ENCODE results near the gene SMIM22. TPM values are rescaled to one million over a fixed set of nuclear protein-coding genes. Genes with fewer than 3 reads are reported as not detected.

The SMIM22 gene
- total and polyA plus RNA-seq, 4 donors = 1.4 to 2.4 TPM; not detected in 2

DNA sequence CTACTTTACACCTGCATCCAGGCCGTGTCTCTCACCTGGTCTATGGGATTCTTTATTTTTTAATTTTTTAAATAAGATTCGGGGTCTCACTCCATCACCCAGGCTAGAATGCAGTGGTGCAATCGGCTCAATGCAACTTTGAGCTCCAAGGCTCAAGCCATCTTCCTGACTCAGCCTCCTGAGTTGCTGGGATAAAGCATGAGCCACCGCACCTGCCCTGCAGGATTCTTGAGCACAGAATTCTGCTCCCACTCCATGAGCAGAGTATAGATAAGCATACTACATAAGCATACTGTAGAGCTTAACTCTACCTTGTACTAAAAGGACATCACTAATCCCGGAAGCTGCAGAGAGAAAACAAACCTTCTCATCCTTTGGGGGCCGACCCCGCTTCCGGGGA lies 36.4 kb downstream of the SMIM22 start:
- no peak for DNase-seq (ENCODE audit: low read depth in 4 of 6, low spot score in 6 of 6)
- no peaks in the 10 kb centered on the region for H3K4me1 ChIP-seq (ENCODE audit: control insufficient read depth, insufficient read depth, low read length)
- H3K27me3 ChIP-seq (ENCODE audit: control insufficient read depth, insufficient read depth, low read length) = no peaks in the 10 kb centered on the region
- H3K27ac ChIP-seq (ENCODE audit: low read depth, low read length) = no peak overlapping the region
- peaks cover 59% of the 10 kb centered on the region for H3K36me3 ChIP-seq (ENCODE audit: control insufficient read depth, insufficient read depth, low read length)
- WGBS (ENCODE audit: insufficient coverage) = 98% methylated on average over 5 of the region's 8 CpGs
- no peak overlapping the region for H3K4me3 ChIP-seq (ENCODE audit: low read depth, low read length)
- no peaks in the 10 kb centered on the region for H3K9me3 ChIP-seq (ENCODE audit: control insufficient read depth, insufficient read depth, low read length)

DNA sequence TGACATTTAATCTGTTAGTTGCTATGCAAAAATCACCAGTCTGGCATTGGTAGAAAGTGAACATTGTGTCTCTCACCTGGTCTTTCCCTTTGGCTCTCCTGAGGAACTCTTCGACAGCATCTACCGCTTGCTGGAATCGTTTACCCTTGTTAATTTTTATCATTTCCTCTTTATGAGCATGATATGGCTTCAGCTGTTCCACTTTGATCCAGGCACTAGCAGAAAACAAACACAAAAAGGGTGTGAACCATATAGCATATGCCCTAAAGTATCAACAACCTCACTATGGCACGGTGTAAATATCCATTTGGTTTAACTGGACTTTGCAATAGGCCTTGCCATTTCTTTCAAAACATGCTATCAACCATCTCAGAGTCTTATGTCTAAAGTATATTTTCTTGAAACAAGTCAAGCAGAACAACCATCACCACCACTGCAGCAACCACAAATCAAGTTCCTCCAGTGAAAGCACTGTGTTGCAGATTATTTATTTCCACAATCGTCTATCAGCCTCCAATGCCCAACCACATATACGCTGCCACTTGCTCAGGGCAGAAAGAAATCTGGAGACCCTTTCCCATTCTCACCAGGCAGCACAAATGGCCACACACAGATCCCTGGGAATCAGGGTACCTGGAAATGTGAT lies 37.7 kb downstream of the SMIM22 start:
- no peak for DNase-seq (ENCODE audit: low read depth in 4 of 6, low spot score in 6 of 6)
- WGBS (ENCODE audit: insufficient coverage) = 96% methylated on average over 3 of the region's 6 CpGs

DNA sequence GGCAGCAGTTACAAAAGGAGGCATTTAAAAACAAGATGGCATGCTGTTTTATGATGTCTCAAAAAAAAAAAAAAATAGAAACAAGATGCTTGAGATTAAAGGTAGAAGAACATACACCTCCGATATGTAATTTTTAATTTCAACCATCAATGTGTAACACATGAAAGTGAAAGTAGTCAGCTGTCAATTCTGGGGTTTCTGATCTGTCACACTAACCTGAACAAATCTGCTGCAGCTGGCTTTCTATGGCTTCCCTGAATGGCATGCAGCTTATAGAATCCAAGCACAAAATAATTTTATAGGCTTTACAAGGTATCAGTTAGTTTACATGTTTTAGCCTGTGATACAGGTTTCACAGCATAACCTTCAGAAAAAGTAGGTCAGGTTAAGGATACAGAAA lies 38.4 kb downstream of the SMIM22 start:
- H3K4me3 ChIP-seq (ENCODE audit: low read depth, low read length) = no peak overlapping the region
- DNase-seq (ENCODE audit: low read depth in 4 of 6, low spot score in 6 of 6) = no peak
- no CpG with 5 or more reads among the region's 1 CpG for WGBS (ENCODE audit: insufficient coverage)
- H3K27me3 ChIP-seq (ENCODE audit: control insufficient read depth, insufficient read depth, low read length) = no peaks in the 10 kb centered on the region
- peaks cover 54% of the 10 kb centered on the region for H3K36me3 ChIP-seq (ENCODE audit: control insufficient read depth, insufficient read depth, low read length)
- no peaks in the 10 kb centered on the region for H3K4me1 ChIP-seq (ENCODE audit: control insufficient read depth, insufficient read depth, low read length)
- no peaks in the 10 kb centered on the region for H3K9me3 ChIP-seq (ENCODE audit: control insufficient read depth, insufficient read depth, low read length)
- H3K27ac ChIP-seq (ENCODE audit: low read depth, low read length) = no peak overlapping the region

More for the DNA sequence above, 37.7 kb downstream of the SMIM22 start:
- H3K4me1 ChIP-seq (ENCODE audit: control insufficient read depth, insufficient read depth, low read length) = no peaks in the 10 kb centered on the region
- H3K27me3 ChIP-seq (ENCODE audit: control insufficient read depth, insufficient read depth, low read length) = no peaks in the 10 kb centered on the region
- H3K36me3 ChIP-seq (ENCODE audit: control insufficient read depth, insufficient read depth, low read length) = peaks cover 58% of the 10 kb centered on the region
- H3K9me3 ChIP-seq (ENCODE audit: control insufficient read depth, insufficient read depth, low read length) = no peaks in the 10 kb centered on the region
- H3K4me3 ChIP-seq (ENCODE audit: low read depth, low read length) = no peak overlapping the region
- no peak overlapping the region for H3K27ac ChIP-seq (ENCODE audit: low read depth, low read length)

DNA sequence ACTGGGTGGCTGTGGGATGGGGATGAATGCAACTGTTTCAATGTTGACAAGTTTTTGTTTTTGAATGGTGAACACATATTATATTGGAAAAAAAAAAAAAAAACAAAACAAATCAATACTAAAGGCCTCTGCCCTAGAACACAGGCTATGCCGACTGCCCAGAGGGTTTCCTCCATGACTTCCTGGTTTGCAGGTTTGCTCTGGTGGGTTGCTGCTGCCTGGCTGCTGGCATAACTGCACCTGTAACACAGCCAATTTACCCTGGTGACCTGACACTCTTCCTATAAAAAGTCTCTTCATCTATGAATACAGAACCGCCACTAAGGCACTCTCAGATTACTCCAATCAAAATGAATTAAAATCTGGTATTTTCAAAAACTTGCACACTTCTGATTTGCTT lies 41.6 kb downstream of the SMIM22 start:
- no peaks in the 10 kb centered on the region for H3K4me1 ChIP-seq (ENCODE audit: control insufficient read depth, insufficient read depth, low read length)

DNA sequence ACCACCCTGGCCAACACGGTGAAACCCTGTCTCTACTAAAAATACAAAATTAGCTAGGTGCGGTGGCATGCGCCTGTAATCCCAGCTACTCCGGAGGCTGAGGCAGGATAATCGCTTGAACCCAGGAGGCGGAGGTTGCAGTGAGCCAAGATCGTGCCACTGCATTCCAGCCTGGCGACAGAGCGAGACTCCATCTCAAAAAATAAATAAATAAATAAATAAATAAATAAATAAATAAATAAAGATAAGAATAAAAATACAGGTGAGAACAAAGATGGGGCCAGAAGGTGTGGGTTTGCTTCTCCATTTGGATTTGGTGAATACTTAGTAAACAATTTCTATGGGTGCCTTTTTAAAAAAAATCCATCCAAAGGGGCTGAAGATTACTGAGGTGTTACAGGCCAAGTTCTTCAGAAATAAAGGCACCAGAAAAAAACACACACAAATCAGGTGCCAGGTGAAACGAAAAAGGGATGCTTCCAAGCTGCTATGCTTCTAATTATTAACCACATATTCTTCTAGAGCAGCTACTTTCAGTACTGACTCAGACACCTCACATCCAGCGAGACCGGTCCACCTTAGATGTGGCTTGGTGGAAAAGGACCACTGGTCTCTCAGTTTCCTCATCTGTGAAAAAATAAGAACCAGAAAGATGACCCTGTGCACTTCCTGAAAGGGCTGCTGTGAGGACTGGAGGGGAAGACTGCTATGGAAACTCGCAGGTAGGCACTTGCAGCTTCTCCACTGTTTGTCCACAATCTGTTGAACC lies 42.7 kb downstream of the SMIM22 start:
- Histone ChIP-seq H3K9me3 (ENCODE audit: control insufficient read depth, insufficient read depth, low read length) (no peaks in the 10 kb centered on the region), H3K27me3 (ENCODE audit: control insufficient read depth, insufficient read depth, low read length) (no peaks in the 10 kb centered on the region), H3K36me3 (ENCODE audit: control insufficient read depth, insufficient read depth, low read length) (peaks cover 51% of the 10 kb centered on the region), H3K27ac (ENCODE audit: low read depth, low read length) (no peak overlapping the region), H3K4me3 (ENCODE audit: low read depth, low read length) (no peak overlapping the region), H3K4me1 (ENCODE audit: control insufficient read depth, insufficient read depth, low read length) (no peaks in the 10 kb centered on the region)
- 100% methylated on average over 4 of the region's 13 CpGs for WGBS (ENCODE audit: insufficient coverage)
- DNase-seq (ENCODE audit: low read depth in 4 of 6, low spot score in 6 of 6) = no peak

More for the DNA sequence above, 41.6 kb downstream of the SMIM22 start:
- no peak for DNase-seq (ENCODE audit: low read depth in 4 of 6, low spot score in 6 of 6)
- 94% methylated on average over 2 of the region's 2 CpGs for WGBS (ENCODE audit: insufficient coverage)
- H3K4me3 ChIP-seq (ENCODE audit: low read depth, low read length) = no peak overlapping the region
- no peaks in the 10 kb centered on the region for H3K27me3 ChIP-seq (ENCODE audit: control insufficient read depth, insufficient read depth, low read length)
- peaks cover 48% of the 10 kb centered on the region for H3K36me3 ChIP-seq (ENCODE audit: control insufficient read depth, insufficient read depth, low read length)
- H3K9me3 ChIP-seq (ENCODE audit: control insufficient read depth, insufficient read depth, low read length) = no peaks in the 10 kb centered on the region
- no peak overlapping the region for H3K27ac ChIP-seq (ENCODE audit: low read depth, low read length)

DNA sequence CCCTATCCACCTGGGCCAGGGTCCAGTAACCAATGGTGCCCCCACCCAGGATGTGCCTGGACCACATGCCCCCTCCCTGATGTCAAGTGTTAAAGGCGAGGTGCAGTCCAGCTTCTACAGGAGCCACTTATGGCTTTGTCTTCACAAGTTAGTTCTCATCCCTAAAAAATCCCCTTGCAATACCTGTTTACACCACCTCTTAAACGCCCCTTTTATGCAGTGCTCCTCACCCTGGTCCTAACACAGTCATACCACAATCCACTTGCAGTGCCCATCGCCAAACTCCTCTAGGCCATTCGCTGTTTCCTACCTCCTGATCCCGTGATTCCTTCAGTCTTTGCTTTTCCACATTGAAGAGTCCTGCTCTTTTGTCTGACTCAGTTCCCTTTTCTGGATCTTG lies 44.8 kb downstream of the SMIM22 start:
- DNase-seq (ENCODE audit: low read depth in 4 of 6, low spot score in 6 of 6) = no peak
- Histone ChIP-seq H3K4me1 (ENCODE audit: control insufficient read depth, insufficient read depth, low read length) (no peaks in the 10 kb centered on the region), H3K27ac (ENCODE audit: low read depth, low read length) (no peak overlapping the region), H3K9me3 (ENCODE audit: control insufficient read depth, insufficient read depth, low read length) (no peaks in the 10 kb centered on the region), H3K27me3 (ENCODE audit: control insufficient read depth, insufficient read depth, low read length) (no peaks in the 10 kb centered on the region), H3K36me3 (ENCODE audit: control insufficient read depth, insufficient read depth, low read length) (peaks cover 64% of the 10 kb centered on the region), H3K4me3 (ENCODE audit: low read depth, low read length) (no peak overlapping the region)
- WGBS (ENCODE audit: insufficient coverage) = 80% methylated on average over 5 of the region's 5 CpGs

DNA sequence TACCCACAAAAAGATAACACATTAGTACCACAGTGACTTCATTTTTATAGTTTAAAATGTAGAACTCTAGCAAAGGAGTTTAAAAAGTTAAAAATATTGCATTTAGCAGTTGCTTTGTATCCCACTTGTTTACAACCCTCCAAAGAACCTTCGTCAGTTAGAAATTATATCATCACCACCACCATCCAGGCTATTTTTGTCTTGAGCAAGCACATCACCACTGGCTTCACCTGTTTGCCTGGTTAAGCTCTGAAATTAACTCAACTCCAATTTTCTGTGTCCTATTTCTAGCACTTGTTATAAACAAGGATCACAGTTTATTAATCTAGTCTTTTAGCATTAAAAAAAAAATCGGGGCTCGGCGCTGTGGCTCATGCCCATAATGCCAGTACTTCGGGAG lies 45.8 kb downstream of the SMIM22 start:
- H3K27me3 ChIP-seq (ENCODE audit: control insufficient read depth, insufficient read depth, low read length) = no peaks in the 10 kb centered on the region
- no peak overlapping the region for H3K4me3 ChIP-seq (ENCODE audit: low read depth, low read length)
- H3K4me1 ChIP-seq (ENCODE audit: control insufficient read depth, insufficient read depth, low read length) = no peaks in the 10 kb centered on the region
- peaks cover 59% of the 10 kb centered on the region for H3K36me3 ChIP-seq (ENCODE audit: control insufficient read depth, insufficient read depth, low read length)
- no peak for DNase-seq (ENCODE audit: low read depth in 4 of 6, low spot score in 6 of 6)
- no peak overlapping the region for H3K27ac ChIP-seq (ENCODE audit: low read depth, low read length)
- 75% methylated on average over 4 of the region's 5 CpGs for WGBS (ENCODE audit: insufficient coverage)
- no peaks in the 10 kb centered on the region for H3K9me3 ChIP-seq (ENCODE audit: control insufficient read depth, insufficient read depth, low read length)

Small RNA genes lying within 50 kb of the gene (small RNA-seq; reads per million reads assigned to genes)
- gene RF00017 (ENCODE audit: low replicate concordance) = not detected

Other genes with a start within 250 kb of the SMIM22 start
- under 1 TPM; 0.50 TPM for gene C16orf96, start 239.0 kb upstream of the SMIM22 start, total RNA-seq
- under 1 TPM; 0.71 to 0.74 TPM for gene C16orf96, start 239.0 kb upstream of the SMIM22 start, polyA plus RNA-seq (ENCODE audit: insufficient read length in 2 of 2)
- gene UBALD1, start 180.5 kb upstream of the SMIM22 start, total RNA-seq = 10 to 100 TPM in 1 of 2 donors, 1 to 10 TPM in 1; 2.2 to 11.2 TPM
- gene UBALD1, start 180.5 kb upstream of the SMIM22 start, polyA plus RNA-seq (ENCODE audit: insufficient read length in 2 of 2) = 10 to 100 TPM; 40.3 to 42.6 TPM
- gene MGRN1, start 170.5 kb upstream of the SMIM22 start, total RNA-seq = 10 to 100 TPM; 29.5 to 31.3 TPM
- 100 to 1,000 TPM; 106 to 113 TPM for gene MGRN1, start 170.5 kb upstream of the SMIM22 start, polyA plus RNA-seq (ENCODE audit: insufficient read length in 2 of 2)
- 10 to 100 TPM; 30.6 to 39.5 TPM for gene NUDT16L1, start 101.8 kb upstream of the SMIM22 start, total RNA-seq
- gene NUDT16L1, start 101.8 kb upstream of the SMIM22 start, polyA plus RNA-seq (ENCODE audit: insufficient read length in 2 of 2) = 10 to 100 TPM; 61.1 to 61.8 TPM
- gene ANKS3, start 61.1 kb upstream of the SMIM22 start, total RNA-seq = 10 to 100 TPM; 20.2 to 29.0 TPM
- 10 to 100 TPM; 29.6 to 48.1 TPM for gene ANKS3, start 61.1 kb upstream of the SMIM22 start, polyA plus RNA-seq (ENCODE audit: insufficient read length in 2 of 2)
- gene DNAAF8, start 60.8 kb upstream of the SMIM22 start, total RNA-seq = 1 to 10 TPM; 1.2 to 4.1 TPM
- 1 to 10 TPM; 5.4 to 6.0 TPM for gene DNAAF8, start 60.8 kb upstream of the SMIM22 start, polyA plus RNA-seq (ENCODE audit: insufficient read length in 2 of 2)
- gene ZNF500, start 28.2 kb upstream of the SMIM22 start, total RNA-seq = 10 to 100 TPM in 1 of 2 donors, 1 to 10 TPM in 1; 5.8 to 15.3 TPM
- 10 to 100 TPM; 13.6 to 21.7 TPM for gene ZNF500, start 28.2 kb upstream of the SMIM22 start, polyA plus RNA-seq (ENCODE audit: insufficient read length in 2 of 2)
- gene SEPTIN12, start 7.0 kb upstream of the SMIM22 start, total RNA-seq = under 1 TPM in 1 of 2 donors, not detected in 1; 0.28 TPM
- gene SEPTIN12, start 7.0 kb upstream of the SMIM22 start, polyA plus RNA-seq (ENCODE audit: insufficient read length in 2 of 2) = under 1 TPM; 0.47 to 1.00 TPM
- gene ROGDI, start 7.3 kb downstream of the SMIM22 start, total RNA-seq = 10 to 100 TPM; 42.3 to 56.3 TPM
- 100 to 1,000 TPM; 123 to 134 TPM for gene ROGDI, start 7.3 kb downstream of the SMIM22 start, polyA plus RNA-seq (ENCODE audit: insufficient read length in 2 of 2)
- gene GLYR1, start 51.9 kb downstream of the SMIM22 start, total RNA-seq = 10 to 100 TPM; 52.5 to 55.2 TPM
- gene GLYR1, start 51.9 kb downstream of the SMIM22 start, polyA plus RNA-seq (ENCODE audit: insufficient read length in 2 of 2) = 100 to 1,000 TPM; 106 to 134 TPM
- gene UBN1, start 52.1 kb downstream of the SMIM22 start, total RNA-seq = 10 to 100 TPM; 13.8 to 17.5 TPM
- 10 to 100 TPM; 15.6 to 17.1 TPM for gene UBN1, start 52.1 kb downstream of the SMIM22 start, polyA plus RNA-seq (ENCODE audit: insufficient read length in 2 of 2)
- 1 to 10 TPM; 2.7 to 3.8 TPM for gene PPL, start 141.8 kb downstream of the SMIM22 start, total RNA-seq
- gene PPL, start 141.8 kb downstream of the SMIM22 start, polyA plus RNA-seq (ENCODE audit: insufficient read length in 2 of 2) = 1 to 10 TPM; 3.6 to 5.6 TPM
- 1 to 10 TPM; 1.6 to 4.5 TPM for gene SEC14L5, start 163.0 kb downstream of the SMIM22 start, total RNA-seq
- gene SEC14L5, start 163.0 kb downstream of the SMIM22 start, polyA plus RNA-seq (ENCODE audit: insufficient read length in 2 of 2) = 1 to 10 TPM in 1 of 2 donors, under 1 TPM in 1; 0.93 to 1.8 TPM
- 1 to 10 TPM; 6.9 to 7.3 TPM for gene NAGPA, start 238.6 kb downstream of the SMIM22 start, total RNA-seq
- gene NAGPA, start 238.6 kb downstream of the SMIM22 start, polyA plus RNA-seq (ENCODE audit: insufficient read length in 2 of 2) = 10 to 100 TPM; 10.5 to 15.1 TPM